ENCODE results near the gene SCGB3A1.

The SCGB3A1 gene

DNA sequence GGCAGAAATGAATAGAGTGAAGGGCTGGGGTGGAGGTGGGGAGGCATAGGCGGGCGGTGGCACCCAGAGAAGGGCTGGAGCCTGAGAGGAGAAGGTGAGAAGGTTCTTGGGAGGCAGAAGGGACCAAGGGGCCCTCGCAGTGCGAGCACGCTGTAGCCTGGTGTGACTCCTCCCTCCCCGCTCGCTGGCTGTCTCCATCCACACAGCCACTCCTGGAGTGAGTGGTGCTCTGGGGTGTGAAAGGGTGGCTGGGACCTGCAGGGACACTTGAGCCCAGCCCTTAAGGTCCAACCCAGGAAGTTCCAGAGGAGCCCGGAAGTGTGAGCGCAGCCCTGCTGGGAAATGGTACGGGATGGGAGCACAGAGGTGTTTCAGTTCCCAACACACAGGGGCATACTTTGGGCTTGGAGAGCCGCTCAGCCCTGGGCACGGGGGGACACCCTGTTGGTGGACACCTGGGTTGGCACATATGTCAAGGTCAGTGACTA, 9.3 kb upstream of the SCGB3A1 start:
- Histone ChIP-seq H3K4me1 (ENCODE audit: insufficient read depth, low read length) (no peaks in the 10 kb centered on the region), H3K27me3 (ENCODE audit: control insufficient read depth in 1 of 2, insufficient read depth in 2 of 2, low read length in 2 of 2) (no peaks in the 10 kb centered on the region), H3K9ac (ENCODE audit: low read length) (no peak overlapping the region), H3K9me3 (ENCODE audit: low read length) (no peaks in the 10 kb centered on the region), H3K36me3 (ENCODE audit: insufficient read depth, low read length) (no peaks in the 10 kb centered on the region), H3K27ac (ENCODE audit: low read depth, low read length) (no peak overlapping the region), H3K4me3 (ENCODE audit: low read depth in 1 of 2, low read length in 2 of 2) (no peak overlapping the region)

DNA sequence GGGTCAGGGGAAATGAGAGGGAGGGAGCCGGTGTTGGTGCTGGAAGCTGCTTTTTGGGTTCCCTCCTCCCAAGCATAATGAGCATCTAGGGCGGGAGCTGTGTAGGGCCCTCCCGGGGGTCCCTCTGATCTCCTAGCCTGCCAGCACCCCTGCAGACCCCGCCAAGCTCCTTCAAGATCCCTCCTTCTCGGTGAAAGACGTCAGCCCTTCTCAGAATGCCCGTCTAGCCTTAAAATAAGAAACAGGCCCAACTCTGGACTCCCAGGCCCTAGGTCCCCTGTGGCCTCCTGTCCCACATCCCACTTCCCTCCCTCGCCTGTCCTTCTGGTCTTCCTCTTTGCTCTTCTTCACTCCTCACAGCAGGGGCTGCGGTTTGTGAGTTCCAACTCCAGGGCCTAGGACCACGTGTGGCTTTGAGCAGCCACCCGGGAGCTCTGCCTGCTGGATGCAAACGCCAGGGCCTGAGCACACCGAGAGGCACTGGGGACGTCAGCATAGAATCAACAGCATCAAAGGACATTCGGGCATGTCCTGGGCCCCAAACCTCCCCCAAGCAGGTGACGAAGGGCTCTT, 8.8 kb upstream of the SCGB3A1 start:
- H3K4me3 ChIP-seq (ENCODE audit: low read depth in 1 of 2, low read length in 2 of 2): no peak overlapping the region
- no peaks in the 10 kb centered on the region for H3K27me3 ChIP-seq (ENCODE audit: control insufficient read depth in 1 of 2, insufficient read depth in 2 of 2, low read length in 2 of 2)
- no peak overlapping the region for H3K27ac ChIP-seq (ENCODE audit: low read depth, low read length)
- no peaks in the 10 kb centered on the region for H3K4me1 ChIP-seq (ENCODE audit: insufficient read depth, low read length)
- no peaks in the 10 kb centered on the region for H3K36me3 ChIP-seq (ENCODE audit: insufficient read depth, low read length)
- no peak overlapping the region for H3K9ac ChIP-seq (ENCODE audit: low read length)
- H3K9me3 ChIP-seq (ENCODE audit: low read length): no peaks in the 10 kb centered on the region

GRCh38 chr5:180599590-180599914, 8.3 kb upstream of the SCGB3A1 start:
- no peaks in the 10 kb centered on the region for H3K27me3 ChIP-seq (ENCODE audit: control insufficient read depth in 1 of 2, insufficient read depth in 2 of 2, low read length in 2 of 2)
- H3K36me3 ChIP-seq (ENCODE audit: insufficient read depth, low read length): no peaks in the 10 kb centered on the region
- no peak overlapping the region for H3K4me3 ChIP-seq (ENCODE audit: low read depth in 1 of 2, low read length in 2 of 2)
- no peak overlapping the region for H3K27ac ChIP-seq (ENCODE audit: low read depth, low read length)
- H3K4me1 ChIP-seq (ENCODE audit: insufficient read depth, low read length): no peaks in the 10 kb centered on the region
- H3K9ac ChIP-seq (ENCODE audit: low read length): no peak overlapping the region
- no peaks in the 10 kb centered on the region for H3K9me3 ChIP-seq (ENCODE audit: low read length)

GRCh38 chr5:180598797-180599589, 7.7 kb upstream of the SCGB3A1 start:
- H3K27me3 ChIP-seq (ENCODE audit: control insufficient read depth in 1 of 2, insufficient read depth in 2 of 2, low read length in 2 of 2): no peaks in the 10 kb centered on the region
- no peaks in the 10 kb centered on the region for H3K9me3 ChIP-seq (ENCODE audit: low read length)
- H3K9ac ChIP-seq (ENCODE audit: low read length): no peak overlapping the region
- no peak overlapping the region for H3K27ac ChIP-seq (ENCODE audit: low read depth, low read length)
- no peak overlapping the region for H3K4me3 ChIP-seq (ENCODE audit: low read depth in 1 of 2, low read length in 2 of 2)
- H3K36me3 ChIP-seq (ENCODE audit: insufficient read depth, low read length): no peaks in the 10 kb centered on the region
- H3K4me1 ChIP-seq (ENCODE audit: insufficient read depth, low read length): no peaks in the 10 kb centered on the region

DNA sequence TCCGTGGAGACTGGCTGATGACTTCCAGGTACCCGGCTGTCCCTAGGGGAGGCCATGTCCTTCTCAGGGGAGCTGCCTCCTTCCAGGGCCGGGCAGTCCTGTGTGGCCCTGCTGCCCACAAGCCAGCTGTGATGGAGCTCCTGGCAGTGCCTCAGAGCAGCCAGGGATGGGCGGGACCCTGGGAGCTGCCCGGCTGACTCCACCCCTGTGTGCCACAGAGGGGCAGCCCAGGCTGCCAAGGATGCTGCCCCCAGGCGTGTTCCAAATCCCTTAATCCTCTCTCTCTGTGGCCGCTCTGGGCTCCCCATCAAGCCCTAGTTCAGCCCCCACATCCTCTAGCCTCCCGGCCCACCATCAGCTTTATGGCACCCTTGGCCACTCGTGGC, 7.0 kb upstream of the SCGB3A1 start:
- Histone ChIP-seq H3K4me1 (ENCODE audit: insufficient read depth, low read length) (no peaks in the 10 kb centered on the region), H3K27me3 (ENCODE audit: control insufficient read depth in 1 of 2, insufficient read depth in 2 of 2, low read length in 2 of 2) (no peaks in the 10 kb centered on the region), H3K36me3 (ENCODE audit: insufficient read depth, low read length) (no peaks in the 10 kb centered on the region), H3K27ac (ENCODE audit: low read depth, low read length) (no peak overlapping the region), H3K9me3 (ENCODE audit: low read length) (no peaks in the 10 kb centered on the region), H3K4me3 (ENCODE audit: low read depth in 1 of 2, low read length in 2 of 2) (no peak overlapping the region), H3K9ac (ENCODE audit: low read length) (no peak overlapping the region)

GRCh38 chr5:180596668-180597231, 5.5 kb upstream of the SCGB3A1 start:
- Histone ChIP-seq H3K36me3 (ENCODE audit: insufficient read depth, low read length) (no peaks in the 10 kb centered on the region), H3K4me1 (ENCODE audit: insufficient read depth, low read length) (no peaks in the 10 kb centered on the region), H3K27me3 (ENCODE audit: control insufficient read depth in 1 of 2, insufficient read depth in 2 of 2, low read length in 2 of 2) (no peaks in the 10 kb centered on the region), H3K4me3 (ENCODE audit: low read depth in 1 of 2, low read length in 2 of 2) (no peak overlapping the region), H3K9ac (ENCODE audit: low read length) (no peak overlapping the region), H3K9me3 (ENCODE audit: low read length) (no peaks in the 10 kb centered on the region), H3K27ac (ENCODE audit: low read depth, low read length) (no peak overlapping the region)

- Histone ChIP-seq H3K4me3 (ENCODE audit: low read depth in 1 of 2, low read length in 2 of 2) (no peak overlapping the region), H3K27ac (ENCODE audit: low read depth, low read length) (no peak overlapping the region)
These were observed 4.9 kb upstream of the SCGB3A1 start for GRCh38 chr5:180596115-180596667.

GRCh38 chr5:180595381-180596114, 4.2 kb upstream of the SCGB3A1 start:
- peaks cover 0 to 12% of the 10 kb centered on the region in 2 donors for H3K27me3 ChIP-seq (ENCODE audit: control insufficient read depth in 1 of 2, insufficient read depth in 2 of 2, low read length in 2 of 2)
- no peaks in the 10 kb centered on the region for H3K9me3 ChIP-seq (ENCODE audit: low read length)
- no peak overlapping the region for H3K27ac ChIP-seq (ENCODE audit: low read depth, low read length)
- H3K36me3 ChIP-seq (ENCODE audit: insufficient read depth, low read length): no peaks in the 10 kb centered on the region
- no peaks in the 10 kb centered on the region for H3K4me1 ChIP-seq (ENCODE audit: insufficient read depth, low read length)
- H3K9ac ChIP-seq (ENCODE audit: low read length): no peak overlapping the region
- no peak overlapping the region for H3K4me3 ChIP-seq (ENCODE audit: low read depth in 1 of 2, low read length in 2 of 2)

More at GRCh38 chr5:180596115-180596667, 4.9 kb upstream of the SCGB3A1 start:
- Histone ChIP-seq H3K4me1 (ENCODE audit: insufficient read depth, low read length) (no peaks in the 10 kb centered on the region), H3K27me3 (ENCODE audit: control insufficient read depth in 1 of 2, insufficient read depth in 2 of 2, low read length in 2 of 2) (peaks cover 0 to 5% of the 10 kb centered on the region in 2 donors), H3K9ac (ENCODE audit: low read length) (no peak overlapping the region), H3K36me3 (ENCODE audit: insufficient read depth, low read length) (no peaks in the 10 kb centered on the region), H3K9me3 (ENCODE audit: low read length) (no peaks in the 10 kb centered on the region)

- Histone ChIP-seq H3K4me1 (ENCODE audit: insufficient read depth, low read length) (no peaks in the 10 kb centered on the region), H3K27ac (ENCODE audit: low read depth, low read length) (no peak overlapping the region), H3K9me3 (ENCODE audit: low read length) (no peaks in the 10 kb centered on the region), H3K9ac (ENCODE audit: low read length) (no peak overlapping the region), H3K4me3 (ENCODE audit: low read depth in 1 of 2, low read length in 2 of 2) (no peak overlapping the region), H3K36me3 (ENCODE audit: insufficient read depth, low read length) (no peaks in the 10 kb centered on the region), H3K27me3 (ENCODE audit: control insufficient read depth in 1 of 2, insufficient read depth in 2 of 2, low read length in 2 of 2) (peaks cover 0 to 17% of the 10 kb centered on the region in 2 donors)
These were observed 3.7 kb upstream of the SCGB3A1 start for GRCh38 chr5:180595046-180595379.

DNA sequence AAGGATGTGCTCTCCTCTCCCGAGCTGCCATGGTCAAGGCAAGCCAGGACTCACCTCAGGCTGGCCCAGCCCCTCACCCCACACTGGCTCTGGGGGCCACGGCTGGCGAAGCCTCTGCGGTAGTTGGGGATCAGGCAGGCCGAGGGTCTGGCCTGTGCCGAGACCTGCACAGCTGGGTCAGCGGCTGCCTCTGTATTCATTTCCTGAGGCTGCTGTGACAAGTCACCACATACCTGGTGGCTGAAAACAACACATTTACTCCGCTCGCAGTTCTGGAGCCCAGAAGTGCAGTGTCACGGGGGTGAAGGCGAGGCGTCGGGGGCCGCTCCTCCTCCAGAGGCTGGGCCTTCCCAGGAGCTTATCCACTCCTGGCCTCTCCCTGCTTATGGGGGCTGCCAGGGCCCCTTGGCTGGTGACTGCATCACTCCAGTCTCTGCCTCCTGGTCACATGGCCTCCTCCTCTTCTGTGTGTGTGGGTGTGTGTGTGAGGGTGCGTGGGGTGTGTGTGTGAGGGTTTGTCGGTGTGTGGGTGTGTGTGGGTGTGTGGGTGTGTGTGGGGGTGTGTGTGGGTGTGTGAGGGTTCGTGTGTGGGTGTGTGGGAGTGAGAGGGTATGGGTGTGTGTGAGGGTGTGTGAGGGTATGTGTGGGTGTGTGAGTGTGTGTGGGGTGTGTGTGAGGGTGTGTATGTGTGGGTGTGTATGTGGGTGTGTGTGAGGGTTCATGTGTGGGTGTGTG, 3.2 kb upstream of the SCGB3A1 start:
- Histone ChIP-seq H3K27me3 (ENCODE audit: control insufficient read depth in 1 of 2, insufficient read depth in 2 of 2, low read length in 2 of 2) (peaks cover 0 to 23% of the 10 kb centered on the region in 2 donors), H3K4me1 (ENCODE audit: insufficient read depth, low read length) (no peaks in the 10 kb centered on the region), H3K36me3 (ENCODE audit: insufficient read depth, low read length) (no peaks in the 10 kb centered on the region), H3K9me3 (ENCODE audit: low read length) (no peaks in the 10 kb centered on the region), H3K9ac (ENCODE audit: low read length) (no peak overlapping the region), H3K4me3 (ENCODE audit: low read depth in 1 of 2, low read length in 2 of 2) (no peak overlapping the region), H3K27ac (ENCODE audit: low read depth, low read length) (no peak overlapping the region)

Data from muscle layer of colon (tissue), 2 donors.